T-helper 2 cell treated with Interferon-gamma antibody and Interleukin-4, amounts not matched to agents 100 ng/mL and 5 ng/mL, for 36 hours (primary cell): ENCODE data around the gene ITGB1BP1. TPM values are rescaled to one million over a fixed set of nuclear protein-coding genes. Genes with fewer than 3 reads are reported as not detected.
"Not testable (repeated sequence)": the region's sequence is repeated elsewhere in the genome, so short reads cannot be mapped to it uniquely, and the experiment has no call there.

ENCODE experiments used
- intact Hi-C: fragments of 100-400 bp; cut with micrococcal nuclease; formaldehyde crosslinking; loops from one replicate; pipeline ENCODE4 v1.15.1; 2023
- total RNA-seq: library from RNA; stranded (reverse); gene quantifications from 2 replicates; pipeline ENCODE4 v1.2.3, GENCODE V29; 2022

ITGB1BP1 gene
- total RNA-seq, 1 donor from 2014 or later = 129 TPM

DNA sequence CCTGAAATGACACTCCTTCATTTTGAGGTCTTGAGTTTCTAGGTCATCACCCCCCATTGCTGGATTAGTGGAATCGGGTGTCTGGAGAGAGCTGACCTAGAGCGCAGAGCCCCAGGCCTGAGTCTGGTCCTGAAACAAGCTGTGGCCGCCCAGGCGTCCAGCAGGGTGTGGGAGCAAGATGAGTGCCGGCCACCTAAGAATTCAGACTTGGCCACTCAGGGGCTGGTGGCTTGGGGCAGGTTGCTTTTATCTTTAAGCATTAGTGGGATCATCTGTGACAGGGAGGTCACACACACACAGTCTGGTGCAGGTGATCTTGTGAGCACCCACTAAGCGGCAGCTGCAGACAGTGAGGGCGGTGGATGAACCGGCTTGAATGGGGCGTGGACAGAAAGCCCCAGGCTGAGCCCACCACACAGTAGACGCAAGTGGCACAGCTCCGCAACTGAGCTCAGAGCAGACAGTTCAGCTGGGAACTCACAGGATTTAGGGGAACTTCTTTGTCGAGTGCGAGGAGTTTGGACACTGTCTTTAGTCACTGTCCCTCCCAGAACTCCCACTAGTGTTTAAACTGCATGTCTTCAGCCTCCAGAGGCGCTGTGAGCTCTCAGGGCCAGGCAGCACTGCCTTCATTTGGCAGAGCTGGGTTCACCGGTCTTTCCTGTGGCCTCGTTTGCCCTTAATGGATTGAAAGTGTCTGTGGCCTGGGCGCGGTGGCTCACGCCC lies 21.5 kb downstream of the ITGB1BP1 start:
- intact Hi-C loops = no loop called here

- intact Hi-C loops = no loop called here
Observed at GRCh38 chr2:9401059-9401547, 22.2 kb downstream of the ITGB1BP1 start.

DNA sequence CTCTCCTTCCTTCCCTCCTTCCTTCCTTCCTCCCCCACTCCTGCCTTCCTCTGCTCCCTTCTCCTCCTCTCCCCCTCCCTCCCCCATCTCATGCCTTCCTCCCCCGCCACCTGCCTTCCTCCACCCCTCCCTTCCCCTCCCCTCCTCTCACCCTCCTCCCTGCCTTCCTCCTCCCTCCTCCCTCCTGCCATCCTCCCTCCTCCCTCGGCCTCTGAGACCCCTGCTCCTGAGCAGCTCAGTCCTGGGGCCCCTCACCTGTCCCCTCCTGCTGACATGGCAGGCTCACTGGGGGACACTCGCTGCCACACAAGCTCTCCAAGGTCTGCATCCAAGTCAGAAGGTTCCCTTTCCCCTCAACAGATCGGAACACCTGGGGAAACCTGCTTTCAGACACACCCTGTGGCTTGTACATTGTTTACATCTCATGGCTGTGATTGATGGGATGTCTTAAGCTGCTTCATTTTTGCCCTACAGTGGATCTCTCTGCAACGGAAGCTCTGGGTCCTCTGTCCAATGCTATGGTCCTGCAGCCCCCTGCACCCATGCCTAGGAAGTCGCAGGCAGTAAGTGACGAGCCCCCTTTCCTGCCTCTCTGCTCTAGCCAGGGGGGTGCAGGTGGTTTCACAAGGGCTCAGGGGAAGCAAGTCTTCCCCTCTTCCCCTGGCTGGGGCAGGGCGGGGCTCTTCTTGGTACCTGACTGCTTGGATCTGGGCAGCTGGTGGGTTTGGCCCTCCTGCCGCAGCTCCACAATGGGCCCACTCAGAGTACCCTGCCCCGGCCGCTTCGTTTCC lies 22.9 kb downstream of the ITGB1BP1 start:
- intact Hi-C loops = no loop called here

DNA sequence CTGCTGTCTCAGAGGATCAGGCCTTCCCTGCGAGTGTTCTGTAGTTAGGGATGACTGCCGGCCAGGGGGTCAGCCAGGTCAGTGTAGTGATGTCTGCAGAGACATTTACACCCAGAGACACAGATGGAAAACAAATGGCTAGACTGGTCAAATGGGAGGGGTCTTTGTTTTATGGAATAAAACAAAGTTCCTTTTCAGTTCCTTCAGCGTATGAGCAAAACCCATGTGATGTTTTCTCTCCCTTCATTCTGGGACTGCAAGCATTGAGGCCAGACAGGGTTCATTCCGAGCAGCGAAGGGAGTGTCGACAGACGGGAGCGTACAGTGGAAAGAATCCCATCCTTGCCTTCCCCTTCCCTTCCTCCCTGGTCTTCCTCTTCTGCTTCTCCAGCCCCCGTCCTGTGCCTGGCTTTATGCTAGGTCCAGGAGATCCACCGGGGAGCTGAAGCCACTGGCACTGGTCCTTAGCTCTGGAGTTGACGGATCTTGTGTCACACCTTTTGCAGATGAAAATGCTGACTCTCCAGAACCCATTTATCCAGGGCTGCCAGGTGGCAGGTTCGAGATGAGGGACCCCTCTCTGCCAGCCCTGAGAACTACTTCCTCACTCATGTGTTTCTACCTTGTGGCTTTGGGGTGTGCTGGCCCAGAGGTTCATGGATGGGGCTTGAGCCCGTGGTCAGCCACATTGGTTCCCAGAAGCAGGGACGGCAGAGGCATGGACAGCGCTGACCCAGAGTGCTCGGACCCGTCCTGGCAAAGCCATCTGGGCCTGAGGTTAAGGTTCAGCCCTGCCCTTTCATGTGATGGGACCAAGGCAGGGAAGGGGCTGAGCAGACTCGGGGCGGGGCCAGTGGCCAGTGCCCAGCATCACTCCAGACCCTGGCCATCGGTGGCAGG lies 24.2 kb downstream of the ITGB1BP1 start:
- intact Hi-C loops = no loop called here

- intact Hi-C loops = not testable (repeated sequence)
Observed at GRCh38 chr2:9398251-9398650, 25.1 kb downstream of the ITGB1BP1 start.

DNA sequence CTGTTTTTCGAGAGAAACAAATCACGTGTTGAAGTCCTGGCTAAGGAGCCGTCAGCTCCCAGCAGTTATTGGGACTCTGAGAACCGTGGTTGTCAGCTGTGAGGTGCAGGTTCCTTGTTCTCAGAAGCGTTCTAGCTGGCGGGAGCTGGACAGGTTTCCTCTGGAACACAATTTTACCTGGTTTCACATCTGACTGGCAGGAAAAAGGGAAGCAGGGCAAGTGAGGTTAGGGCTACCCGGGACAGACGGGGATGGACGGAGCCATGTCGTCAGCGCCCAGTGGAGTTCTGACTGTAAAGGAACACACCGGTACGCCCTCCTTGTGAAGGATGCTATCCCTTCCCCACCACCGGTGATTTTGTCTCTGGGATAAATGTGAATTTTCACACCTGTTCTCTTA lies 26.1 kb downstream of the ITGB1BP1 start:
- intact Hi-C loops = no loop called here

DNA sequence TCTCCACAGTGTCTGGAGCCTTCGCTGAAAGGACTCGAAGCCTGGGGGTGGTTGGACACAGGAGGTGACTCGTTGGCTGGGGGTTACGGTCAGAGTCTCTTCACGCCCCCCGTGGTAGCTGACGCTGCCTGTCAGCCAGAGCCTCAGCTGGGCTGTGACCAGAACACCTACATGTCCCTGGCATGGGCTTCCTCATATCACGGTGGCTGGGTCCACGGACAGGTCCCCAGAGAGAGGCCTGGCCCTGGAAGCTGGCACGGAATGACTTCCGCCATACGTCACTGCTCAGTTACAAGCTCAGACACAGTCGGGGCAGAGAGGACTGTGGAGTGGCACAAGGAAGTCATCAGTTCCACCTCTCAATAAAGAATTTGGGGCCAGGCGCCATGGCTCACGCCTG lies 28.5 kb downstream of the ITGB1BP1 start:
- intact Hi-C loops = no loop called here

DNA sequence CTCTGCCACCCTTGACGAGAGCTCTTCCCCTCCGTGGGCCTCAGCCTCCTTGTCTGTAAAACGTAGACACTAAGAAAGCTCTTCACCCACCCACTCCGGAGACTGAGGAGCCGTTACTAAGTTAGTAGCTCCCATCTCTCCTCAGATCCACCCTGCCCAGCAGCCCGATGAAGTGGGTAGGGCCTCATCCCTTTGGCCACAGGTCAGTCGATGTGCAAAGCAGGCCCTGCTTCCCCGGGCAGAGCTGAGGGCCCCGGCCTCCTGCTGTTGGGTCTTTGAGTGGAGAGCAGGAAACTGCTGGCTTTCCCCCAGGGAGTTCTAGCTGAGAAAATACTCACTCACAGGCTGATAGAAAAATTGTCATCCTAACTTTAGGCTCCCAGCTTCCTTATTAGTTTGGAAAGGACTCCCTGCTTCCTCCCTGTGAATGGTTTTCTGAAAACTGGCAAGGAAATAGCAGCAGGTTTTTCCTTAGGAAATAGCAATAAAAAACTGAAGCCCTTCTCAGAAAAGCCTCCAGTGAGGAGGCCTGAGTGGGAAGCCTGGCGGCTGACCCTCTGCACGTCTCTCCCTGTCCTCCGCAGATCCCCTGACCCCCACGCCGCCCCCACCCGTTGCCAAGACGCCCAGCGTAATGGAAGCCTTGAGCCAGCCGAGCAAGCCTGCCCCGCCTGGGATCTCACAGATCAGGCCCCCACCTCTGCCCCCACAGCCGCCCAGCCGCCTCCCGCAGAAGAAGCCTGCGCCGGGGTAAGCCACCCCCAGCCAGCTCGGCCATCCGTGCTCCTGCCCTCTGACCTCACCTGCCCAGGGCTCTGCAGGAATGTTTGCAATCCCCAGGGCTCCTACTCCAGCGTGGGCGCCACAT lies 30.2 kb downstream of the ITGB1BP1 start:
- intact Hi-C loops = no loop called here

- intact Hi-C loops = no loop called here
Observed at GRCh38 chr2:9391961-9392720, 31.2 kb downstream of the ITGB1BP1 start.

DNA sequence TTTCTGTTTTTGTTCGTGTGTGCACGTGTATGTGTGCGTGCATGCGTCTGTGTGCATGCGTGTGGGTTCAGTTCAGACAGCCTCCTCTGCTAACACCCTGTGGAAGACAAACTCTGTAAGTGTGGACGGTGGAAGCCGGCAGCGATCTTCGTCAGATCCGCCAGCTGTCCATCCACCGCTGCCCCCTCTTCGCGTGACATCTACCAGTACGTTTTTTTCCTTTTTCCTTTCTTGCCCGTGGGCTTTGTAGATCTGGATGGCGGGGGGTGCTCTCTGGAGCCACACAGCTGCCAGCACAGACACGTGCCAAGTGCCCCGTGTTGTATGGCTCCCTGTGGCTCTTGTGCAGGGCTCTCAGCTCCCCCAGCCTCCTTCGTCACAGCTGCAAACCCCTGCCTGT lies 32.3 kb downstream of the ITGB1BP1 start:
- intact Hi-C loops = no loop called here

DNA sequence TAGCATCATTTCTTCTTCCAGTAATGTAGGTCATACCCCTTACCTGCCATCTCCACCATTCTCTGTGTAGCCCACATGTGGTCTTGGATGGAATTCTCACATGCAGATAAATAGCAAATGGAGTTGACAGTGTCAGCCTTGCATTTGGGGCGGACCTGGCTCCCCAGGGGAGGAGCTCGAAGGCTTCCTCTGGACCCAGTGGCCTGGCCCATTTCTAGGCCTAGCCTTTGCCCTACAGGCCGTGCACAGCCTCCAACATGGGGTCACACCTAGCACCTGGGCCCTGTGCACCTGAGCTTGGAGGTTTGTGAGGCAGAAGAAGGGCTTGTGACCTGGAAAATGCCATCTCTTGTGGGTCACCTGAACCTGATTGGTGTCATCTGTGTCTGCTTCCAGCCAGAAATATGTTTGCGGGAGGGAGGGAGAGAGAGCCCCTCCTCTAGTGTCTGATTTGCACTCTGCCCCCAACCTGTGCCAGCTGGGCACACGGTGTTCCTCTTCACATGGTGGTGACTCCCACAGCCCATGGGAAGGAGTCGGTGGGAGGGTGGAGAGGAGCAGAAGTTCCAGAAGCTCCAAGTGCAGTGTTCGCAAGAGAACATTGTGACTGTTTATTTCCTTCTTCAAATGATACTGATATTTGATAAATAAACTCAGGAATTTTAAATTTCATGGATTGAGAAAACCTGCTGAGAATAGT lies 33.0 kb downstream of the ITGB1BP1 start:
- intact Hi-C loops = no loop called here

- intact Hi-C loops = no loop called here
Observed at GRCh38 chr2:9388950-9389911, 34.1 kb downstream of the ITGB1BP1 start.

- intact Hi-C loops = no loop called here
Observed at GRCh38 chr2:9388199-9388681, 35.1 kb downstream of the ITGB1BP1 start.

DNA sequence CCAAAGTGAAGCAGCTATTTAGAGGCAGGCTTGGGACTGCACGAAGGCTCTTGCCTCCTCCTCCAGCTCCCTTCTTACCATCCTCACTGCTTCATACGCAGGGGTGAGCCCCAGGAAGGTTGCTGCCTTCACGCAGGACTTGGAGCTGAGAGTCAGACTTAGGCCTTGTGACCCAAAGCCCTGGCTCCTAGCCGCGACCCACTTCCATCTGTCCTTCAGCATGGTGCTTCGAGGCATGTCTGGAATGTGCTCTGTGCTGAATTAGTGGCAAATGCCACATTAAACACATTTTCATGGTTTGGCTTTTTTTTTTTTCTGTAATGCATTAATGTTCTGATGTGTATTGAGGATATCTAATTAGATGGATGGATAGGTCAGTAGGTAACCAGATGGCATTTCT lies 37.5 kb downstream of the ITGB1BP1 start:
- intact Hi-C loops = no loop called here

DNA sequence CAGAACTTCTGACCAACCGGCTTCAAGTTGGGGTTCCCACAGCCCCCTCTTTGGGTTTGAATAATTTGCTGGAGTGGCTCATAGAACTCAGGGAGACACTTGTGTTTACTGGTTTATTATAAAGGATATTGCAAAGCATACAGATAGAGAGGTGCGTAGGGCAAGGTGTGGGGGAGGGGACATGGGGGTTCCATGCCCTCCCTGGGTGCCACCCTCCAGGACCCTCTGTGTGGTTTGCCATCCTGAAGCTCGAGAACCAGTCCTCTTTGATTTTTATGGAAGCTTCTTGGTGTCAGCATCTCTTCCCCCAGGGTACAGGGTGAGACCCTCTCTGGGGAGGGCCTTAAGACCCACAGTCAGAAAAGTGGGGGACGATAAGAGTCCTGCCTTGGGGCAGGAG lies 38.8 kb downstream of the ITGB1BP1 start:
- intact Hi-C loops = no loop called here

DNA sequence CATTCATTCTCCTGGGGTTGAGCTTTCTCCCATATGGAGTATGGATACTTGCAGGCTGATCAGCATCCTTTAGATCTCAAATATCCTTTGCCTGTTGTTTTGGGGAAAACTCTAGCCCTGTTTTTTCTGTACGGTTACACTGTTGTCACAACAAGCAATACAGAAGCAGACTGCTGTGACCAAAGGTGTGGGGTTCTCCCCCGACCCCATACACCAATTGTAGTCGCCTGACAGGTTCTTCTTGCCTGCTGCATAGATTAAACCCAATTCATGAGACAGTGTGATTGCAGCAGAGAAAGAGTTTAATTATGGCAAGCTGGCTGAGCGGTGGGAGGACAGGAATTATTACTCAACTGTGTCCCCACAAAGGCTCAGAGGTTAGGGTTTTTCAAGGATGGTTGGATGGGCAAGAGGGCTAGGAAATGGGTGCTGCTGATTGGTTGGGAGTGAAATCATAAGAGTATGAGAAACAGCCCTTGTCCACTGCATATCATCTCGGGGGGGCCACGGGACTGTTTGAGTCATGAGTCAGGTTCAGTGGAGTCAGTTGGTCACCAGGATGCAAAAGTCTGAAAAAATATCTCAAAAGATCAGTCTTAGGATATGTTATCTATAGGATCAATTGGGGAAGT lies 40.6 kb downstream of the ITGB1BP1 start:
- intact Hi-C loops = no loop called here
